Heart right ventricle (tissue), 16 donors: Measurements from ENCODE around the gene ZDHHC18. TPM values are rescaled to one million over a fixed set of nuclear protein-coding genes. Genes with fewer than 3 reads are reported as not detected.
A peak's percentile ranks its signal among the peaks of the same experiment; 100 is the strongest.
"Not testable (repeated sequence)": the region's sequence is repeated elsewhere in the genome, so short reads cannot be mapped to it uniquely, and the experiment has no call there.

Experiments
- ATAC-seq, 8 donors: fragments of 200-7000 bp; cut with Tn5 transposase; one replicate each; pipeline ENCODE4 v1.9.1; 2020; ENCODE audit warnings: mild to moderate bottlenecking in 8 of 8, moderate library complexity in 8 of 8, moderate number of reproducible peaks in 1 of 8
- DNase-seq, 2 donors: peaks; one replicate each; pipeline ENCODE4 v3.0.0-alpha.2; 2020
- H3K27ac ChIP-seq, 10 donors: fragments of 200-600 bp; sonication (generic) in 2 of 10; one replicate each; pipeline versions ENCODE4 v1.5.0 to v1.8.0; 2020 to 2022; ENCODE audit warnings: mild to moderate bottlenecking in 3 of 10
- H3K27me3 ChIP-seq, 7 donors: fragments of 200-600 bp; one replicate each; pipeline ENCODE4 v1.8.0; 2021 to 2022; ENCODE audit warnings: mild to moderate bottlenecking in 2 of 7
- H3K36me3 ChIP-seq, 9 donors: fragments of 200-600 bp; sonication (generic) in 1 of 9; one replicate each; pipeline versions ENCODE4 v1.5.0 to v1.8.0; 2020 to 2022; ENCODE audit warnings: mild to moderate bottlenecking in 2 of 9
- H3K4me1 ChIP-seq, 9 donors: fragments of 200-600 bp; sonication (generic) in 1 of 9; one replicate each; pipeline versions ENCODE4 v1.5.0 to v1.8.0; 2020 to 2022; ENCODE audit warnings: mild to moderate bottlenecking in 4 of 9
- H3K4me3 ChIP-seq, 10 donors: fragments of 200-600 bp; sonication (generic) in 2 of 10; one replicate each; pipeline versions ENCODE4 v1.5.0 to v1.8.0; 2020 to 2022; ENCODE audit warnings: mild to moderate bottlenecking in 7 of 10, moderate library complexity in 2 of 10
- H3K9me3 ChIP-seq, 11 donors: fragments of 200-600 bp in 10 of 11; sonication (generic) in 2 of 11; one replicate each; pipeline versions ENCODE4 v1.5.0 to v1.8.0; 2013 to 2022; ENCODE audit warnings: mild to moderate bottlenecking in 2 of 11, control low read depth in 1 of 11, moderate library complexity in 1 of 11
- WGBS, 2 donors: extraction: QIAGEN DNeasy Blood & Tissue Kit; methylation state at CpG; one replicate each; pipeline ENCODE4 v1.1.7; 2013; ENCODE audit warnings: inconsistent platforms in 1 of 2; 5-methylcytosine and 5-hydroxymethylcytosine counted together
- intact Hi-C, 10 donors: fragments of 100-400 bp; cut with DNase I; formaldehyde crosslinking; loops; one replicate each; pipeline versions ENCODE4 v1.11.1 to v1.14.2; 2022
- polyA plus RNA-seq, 2 donors: library from polyadenylated mRNA; stranded (reverse); fragments of 200-250 nt; gene quantifications; one replicate each; pipeline ENCODE4 v1.2.3, GENCODE V29; 2013
- total RNA-seq, 10 donors: library from RNA; stranded (reverse); fragmentation: NEBNext Ultra II Directional in 3 of 10; extraction: Animal tissue kit (Norgen Biotek cat#: 25700) in 3 of 10; gene quantifications; one replicate each; pipeline versions ENCODE4 v1.2.1 to v1.2.4, GENCODE V29; 2021 to 2023
- TF ChIP-seq, protein P1 (sequence below), 9 donors: fragments of 200-600 bp; sonication (generic) in 2 of 9; IDR thresholded peaks; one replicate each; pipeline versions ENCODE4 v1.5.0 to v1.8.0; 2021 to 2022; ENCODE audit warnings: antibody characterized with exemption in 9 of 9, mild to moderate bottlenecking in 5 of 9, moderate library complexity in 1 of 9
- donor health status: Arrhythmogenic right ventricular cardiomyopathy.
- donor health status: ischemic (EF 13 %, LVEDD 7.1; RV severe dilation, severe dysfunction).
- donor health status: healthy with polysubstance abuse.
- donor health status: DM: no; HTN: yes; CAD: no.
- donor health status: DM: no; HTN: no; CAD: no.
- donor health status: ischemic (EF 25% LVEDD 6.9; RV normal size, moderate dysfunction).
- donor health status: ischemic (EF 25% LVEDD 5.7; RV mildly dilated, moderate dysfunction).
- donor health status: healthy.
- donor health status: DM: yes; HTN: yes; CAD: no.
- donor health status: Ischemic cardiomyopathy.
- donor health status: ischemic (EF 35%, LVEDD 5.7; RV mildly dilated, moderate dysfunction).
- donor health status: nonischemic (EF 11% LVEDD 7.7; RV severe dilation, severe dysfunction).
- donor health status: DM: yes; HTN: yes; CAD: no.
- donor health status: PGD.
- donor health status: ischemic (EF 29% LVEDD 5.4; RV normal size, mild dysfunction).
- donor health status: nonischemic (EF 23%, LVEDD 6.1; RV moderate dilation, normal function).

The ZDHHC18 gene
- total and polyA plus RNA-seq, 12 donors = 7.4 to 19.1 (median 11.8) TPM

DNA sequence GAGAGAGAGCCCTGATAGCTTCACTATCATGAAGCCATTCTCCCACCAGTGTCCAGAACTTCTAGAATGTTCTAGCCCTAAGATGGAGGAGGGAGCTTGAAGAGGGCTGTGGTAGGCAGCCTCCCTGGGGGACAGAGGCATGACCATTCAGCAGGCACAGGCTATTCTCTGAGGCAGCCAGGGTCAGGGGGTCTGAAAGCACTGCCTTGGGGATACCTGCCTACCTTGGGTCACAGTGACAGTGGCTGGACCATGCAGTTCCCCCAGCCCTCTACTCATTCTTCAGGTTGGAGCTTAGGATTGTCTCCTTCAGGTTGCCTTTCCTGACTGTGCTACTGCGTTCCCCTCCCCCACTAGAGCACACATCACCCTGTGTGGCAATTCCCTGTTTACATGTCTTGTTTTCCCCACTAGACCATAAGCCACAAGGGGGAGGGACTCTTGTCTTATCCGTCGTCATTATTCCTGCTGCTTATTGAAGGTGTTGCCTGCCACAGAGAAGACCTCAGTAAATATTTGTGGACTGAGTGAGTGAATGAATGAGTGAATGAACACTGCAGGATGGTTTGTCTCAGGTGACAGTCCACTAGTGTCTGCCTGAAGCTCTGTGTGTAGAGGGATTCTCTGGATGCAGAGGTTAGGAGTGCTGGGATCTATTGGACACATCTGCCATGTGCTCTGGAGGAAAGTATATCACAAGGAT, 5.2 kb downstream of the ZDHHC18 start:
- Histone ChIP-seq H3K4me3 (no peak overlapping the region), H3K36me3 (peaks cover 0 to 68% (median 25%) of the 10 kb centered on the region in 9 donors), H3K27me3 (no peaks in the 10 kb centered on the region), H3K9me3 (no peaks in the 10 kb centered on the region), H3K27ac (peak overlapping the region in 2 of 10 donors; percentile 29 to 88), H3K4me1 (peaks cover 12 to 55% (median 27%) of the 10 kb centered on the region in 9 donors)
- ATAC-seq (no peak), DNase-seq (no peak)
- intact Hi-C loops = no loop called here
- TF ChIP-seq, protein P1, sequence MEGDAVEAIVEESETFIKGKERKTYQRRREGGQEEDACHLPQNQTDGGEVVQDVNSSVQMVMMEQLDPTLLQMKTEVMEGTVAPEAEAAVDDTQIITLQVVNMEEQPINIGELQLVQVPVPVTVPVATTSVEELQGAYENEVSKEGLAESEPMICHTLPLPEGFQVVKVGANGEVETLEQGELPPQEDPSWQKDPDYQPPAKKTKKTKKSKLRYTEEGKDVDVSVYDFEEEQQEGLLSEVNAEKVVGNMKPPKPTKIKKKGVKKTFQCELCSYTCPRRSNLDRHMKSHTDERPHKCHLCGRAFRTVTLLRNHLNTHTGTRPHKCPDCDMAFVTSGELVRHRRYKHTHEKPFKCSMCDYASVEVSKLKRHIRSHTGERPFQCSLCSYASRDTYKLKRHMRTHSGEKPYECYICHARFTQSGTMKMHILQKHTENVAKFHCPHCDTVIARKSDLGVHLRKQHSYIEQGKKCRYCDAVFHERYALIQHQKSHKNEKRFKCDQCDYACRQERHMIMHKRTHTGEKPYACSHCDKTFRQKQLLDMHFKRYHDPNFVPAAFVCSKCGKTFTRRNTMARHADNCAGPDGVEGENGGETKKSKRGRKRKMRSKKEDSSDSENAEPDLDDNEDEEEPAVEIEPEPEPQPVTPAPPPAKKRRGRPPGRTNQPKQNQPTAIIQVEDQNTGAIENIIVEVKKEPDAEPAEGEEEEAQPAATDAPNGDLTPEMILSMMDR (IDR thresholded peaks at IDR 0.05) = no peak
- 75% methylated on average over 3 of the region's 3 CpGs for WGBS, 2 donors

DNA sequence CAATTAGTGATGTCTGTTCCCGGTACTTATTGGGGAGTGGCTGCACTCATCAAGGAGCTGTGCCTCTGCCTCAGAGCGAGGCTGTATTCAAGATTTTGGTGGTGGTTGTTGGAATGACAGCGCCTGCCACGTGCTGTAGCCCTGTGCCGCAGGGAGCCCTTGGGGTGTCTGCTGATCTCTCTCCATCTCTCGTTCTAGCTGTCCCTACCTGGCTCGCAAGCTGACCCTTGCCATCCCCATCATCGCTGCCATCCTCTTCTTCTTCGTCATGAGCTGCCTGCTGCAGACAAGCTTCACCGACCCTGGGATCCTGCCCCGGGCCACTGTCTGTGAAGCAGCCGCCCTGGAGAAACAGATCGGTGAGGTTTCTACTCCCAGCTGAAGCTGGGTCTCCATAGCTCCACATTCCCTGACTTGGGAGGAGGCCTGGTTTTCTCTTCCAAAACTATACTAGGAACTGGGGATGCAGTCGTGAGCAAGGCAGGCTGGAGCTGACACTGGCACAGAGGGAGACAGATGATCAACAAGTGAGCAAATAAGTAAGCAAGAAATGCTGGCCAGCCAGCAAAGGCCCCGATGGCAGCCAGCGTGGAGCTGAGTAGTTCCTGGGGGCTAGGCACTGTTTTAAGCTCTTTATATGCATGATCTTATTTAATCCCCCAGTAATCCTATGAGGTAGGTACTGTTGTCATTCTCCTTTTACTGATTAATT, 5.9 kb downstream of the ZDHHC18 start:
- H3K36me3 ChIP-seq = peaks cover 0 to 71% (median 25%) of the 10 kb centered on the region in 9 donors

DNA sequence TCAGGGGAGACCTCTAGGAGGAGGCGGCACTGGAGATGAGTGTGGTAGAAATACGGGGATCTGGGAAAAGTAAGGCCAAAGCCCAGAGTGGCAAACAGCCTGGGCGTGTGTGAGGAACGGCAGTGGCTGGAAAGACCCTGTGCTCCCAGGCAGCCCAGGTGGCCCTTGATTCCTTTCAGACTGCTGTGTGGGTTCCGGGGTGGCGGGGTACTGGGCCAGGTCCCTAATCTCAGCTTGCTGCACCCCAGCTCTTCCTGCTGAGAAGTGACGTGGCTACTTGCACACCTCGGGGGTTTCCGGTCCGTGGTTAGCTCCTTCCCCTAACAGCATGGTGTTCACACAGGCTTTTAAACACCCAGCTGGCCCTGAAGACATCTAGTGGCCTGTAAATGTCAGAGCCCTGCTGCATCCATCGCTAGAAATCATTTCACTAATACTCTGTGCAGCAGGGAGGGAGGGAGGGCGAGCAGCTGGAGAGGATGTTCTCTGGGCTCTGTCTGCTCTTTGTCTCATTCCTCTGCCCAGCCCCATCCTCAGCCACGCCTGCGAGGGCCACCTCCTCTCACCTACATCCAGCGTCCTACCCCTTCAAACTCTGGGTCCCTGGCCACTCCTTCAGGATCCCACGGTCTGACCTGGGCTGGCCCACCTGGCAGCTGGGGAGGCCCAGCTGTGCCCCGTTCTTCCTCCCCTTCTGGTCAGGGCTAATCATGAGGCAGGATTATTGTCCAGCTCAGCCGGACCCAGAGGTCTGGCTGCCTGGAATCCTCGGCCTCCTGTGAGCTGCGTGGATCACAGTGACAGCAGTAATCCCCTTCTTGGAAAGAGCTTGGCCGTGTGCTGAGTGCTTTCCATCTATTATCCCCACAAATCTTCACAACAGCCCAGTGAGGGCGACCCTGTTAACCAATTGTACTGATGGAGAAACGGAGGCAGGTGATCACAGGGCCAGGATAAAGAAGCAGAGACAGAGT, 7.2 kb downstream of the ZDHHC18 start:
- peak overlapping the region in 2 of 10 donors; percentile 36 to 88 for H3K27ac ChIP-seq
- no peak for DNase-seq
- TF ChIP-seq, protein P1 (IDR thresholded peaks at IDR 0.05) = peak in 1 of 9 donors; percentile 14
- no peaks in the 10 kb centered on the region for H3K9me3 ChIP-seq
- peaks cover 2 to 47% (median 14%) of the 10 kb centered on the region in 9 donors for H3K4me1 ChIP-seq
- peak in 7 of 8 donors; percentile 35 to 55 (median 41) for ATAC-seq
- peak overlapping the region in 1 of 10 donors; percentile 2 for H3K4me3 ChIP-seq
- no peaks in the 10 kb centered on the region for H3K27me3 ChIP-seq
- H3K36me3 ChIP-seq = peaks cover 0 to 84% (median 25%) of the 10 kb centered on the region in 9 donors
- 83 to 90% methylated on average over 23 of the region's 23 CpGs for WGBS, 2 donors
- intact Hi-C loops = no loop called here

More for the DNA sequence above, 5.9 kb downstream of the ZDHHC18 start:
- no peaks in the 10 kb centered on the region for H3K9me3 ChIP-seq
- H3K4me1 ChIP-seq = peaks cover 11 to 53% (median 27%) of the 10 kb centered on the region in 9 donors
- no peak for DNase-seq
- peak overlapping the region in 2 of 10 donors; percentile 29 to 88 for H3K27ac ChIP-seq
- TF ChIP-seq, protein P1 (IDR thresholded peaks at IDR 0.05) = no peak
- 90 to 93% methylated on average over 16 of the region's 16 CpGs for WGBS, 2 donors
- no peaks in the 10 kb centered on the region for H3K27me3 ChIP-seq
- no peak for ATAC-seq
- intact Hi-C loops = no loop called here
- no peak overlapping the region for H3K4me3 ChIP-seq

DNA sequence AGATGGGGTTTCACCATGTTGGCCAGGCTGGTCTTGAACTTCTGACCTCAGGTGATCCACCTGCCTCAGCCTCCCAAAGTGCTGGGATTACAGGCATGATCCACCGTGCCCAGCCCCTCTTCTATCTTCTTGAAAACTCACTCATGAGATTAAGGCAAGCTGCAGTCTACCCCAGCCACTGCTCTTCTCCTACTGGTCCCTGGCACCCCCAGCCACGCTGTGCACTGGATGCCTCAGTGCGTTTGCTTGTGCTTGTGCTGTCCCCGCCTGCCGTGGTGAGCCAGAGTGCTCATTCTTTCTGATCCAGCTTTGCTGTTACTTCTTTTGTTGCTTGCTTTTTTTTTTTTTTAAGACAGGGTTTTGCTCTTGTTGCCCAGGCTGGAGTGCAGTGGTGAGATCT, 11.2 kb downstream of the ZDHHC18 start:
- H3K4me3 ChIP-seq, ATAC-seq, intact Hi-C loops, H3K27me3 ChIP-seq, H3K27ac ChIP-seq, H3K9me3 ChIP-seq, DNase-seq: not testable (repeated sequence)
- H3K36me3 ChIP-seq = peaks cover 0 to 98% (median 20%) of the 10 kb centered on the region in 9 donors
- H3K4me1 ChIP-seq = peaks cover 0 to 27% (median 0%) of the 10 kb centered on the region in 9 donors
- WGBS, 2 donors = 95 to 96% methylated on average over 5 of the region's 5 CpGs
